GM18507 (cell line): ENCODE data around the gene ROM1.
A peak's percentile ranks its signal among the peaks of the same experiment; 100 is the strongest.
"Not testable (repeated sequence)": the region's sequence is repeated elsewhere in the genome, so short reads cannot be mapped to it uniquely, and the experiment has no call there.

Source experiments
- DNase-seq: peaks from one replicate; pipeline ENCODE4 v3.0.0; 2011; ENCODE audit warnings: low read depth; ENCODE audit not compliant: insufficient read length; ENCODE audit errors: extremely low spot score
- FAIRE-seq: peaks from 2 replicates; lab custom pipeline; 2011; peaks lifted over from hg19 to GRCh38; lab: Jason Lieb, UNC

The ROM1 gene

DNA sequence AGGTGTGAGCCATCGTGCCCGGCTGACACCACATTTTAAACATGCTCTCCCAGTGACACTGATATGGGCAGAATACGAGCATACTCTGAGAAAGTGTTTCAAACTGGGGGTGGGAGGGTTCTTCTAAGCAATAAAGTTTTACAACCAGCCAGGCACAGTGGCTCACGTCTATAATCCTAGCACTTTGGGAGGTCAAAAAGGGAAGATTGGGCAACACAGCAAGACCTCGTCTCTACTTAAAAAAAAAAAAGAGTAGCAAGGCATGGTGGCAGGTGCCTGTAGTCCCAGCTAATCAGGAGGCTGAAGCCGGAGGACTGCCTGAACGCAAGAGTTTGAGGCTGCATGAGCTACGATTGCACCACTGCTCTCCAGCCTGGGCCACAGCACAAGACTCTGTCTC is 31.2 kb downstream of the ROM1 start:
- FAIRE-seq: no peak

DNA sequence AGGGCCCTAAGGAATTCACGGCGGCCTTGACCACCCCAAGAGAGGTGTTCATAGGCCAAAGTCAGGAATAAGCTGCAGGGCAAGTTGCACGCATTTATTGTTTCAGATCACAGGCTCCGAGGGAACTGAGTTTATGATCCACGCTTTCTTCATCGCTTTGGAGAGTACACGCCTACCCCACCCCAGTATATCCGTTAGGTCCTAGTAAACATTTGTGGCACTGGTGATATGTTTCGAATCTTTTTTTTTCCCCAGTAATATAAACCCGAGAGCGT is 32.6 kb downstream of the ROM1 start:
- DNase-seq (no peak), FAIRE-seq (no peak)

More for the DNA sequence above, 31.2 kb downstream of the ROM1 start:
- DNase-seq: no peak

DNA sequence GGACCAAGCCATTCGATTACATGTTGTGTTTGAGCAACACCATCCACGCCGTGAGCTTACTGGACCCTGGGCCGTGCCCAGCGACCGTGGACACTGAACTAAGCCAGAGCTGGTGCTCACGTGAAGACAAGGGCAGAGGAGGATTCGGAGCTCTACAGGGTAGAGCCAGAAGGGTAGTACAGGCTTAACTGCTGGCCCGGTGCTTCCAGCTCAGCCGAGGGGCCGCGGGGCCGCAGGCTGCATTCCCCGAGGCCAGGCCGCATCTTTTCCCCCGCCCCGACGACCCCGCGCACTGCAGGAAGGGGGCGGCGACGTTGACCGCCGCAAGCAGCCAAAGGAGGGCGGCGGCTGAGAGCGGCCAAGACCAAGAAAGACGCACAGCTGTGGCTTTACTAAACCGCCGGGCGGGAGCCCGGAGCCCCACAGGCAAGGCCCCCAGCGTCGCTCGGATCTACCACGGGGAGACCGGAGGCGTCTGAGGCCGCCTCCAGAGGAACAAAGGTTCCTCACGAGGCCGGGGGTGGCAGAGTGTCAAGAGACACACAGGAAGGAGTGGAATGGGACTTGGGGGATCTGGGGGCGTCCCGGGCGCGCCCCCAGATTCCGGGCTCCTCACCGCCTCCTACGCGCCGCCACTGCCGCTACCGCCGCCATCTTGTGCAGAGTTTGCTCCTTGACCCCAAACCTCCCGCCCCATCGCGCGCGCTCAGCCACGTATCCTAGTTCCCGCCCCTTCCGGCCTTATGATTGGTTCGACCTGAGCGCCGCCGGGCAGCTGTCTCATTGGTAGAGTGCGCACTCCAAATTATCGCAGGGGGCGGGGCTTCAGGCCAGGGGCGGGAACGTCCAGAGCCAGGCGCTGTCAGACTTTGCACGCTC is 33.1 kb downstream of the ROM1 start, which contains the start of gene GANAB:
Gene GANAB, minus strand, starts transcription at position 668 of the 879 bp plus-strand sequence. Its CDS starts 14 bp downstream, at position 654.
- DNase-seq: peak; percentile 98
- peak; percentile 97 for FAIRE-seq

DNA sequence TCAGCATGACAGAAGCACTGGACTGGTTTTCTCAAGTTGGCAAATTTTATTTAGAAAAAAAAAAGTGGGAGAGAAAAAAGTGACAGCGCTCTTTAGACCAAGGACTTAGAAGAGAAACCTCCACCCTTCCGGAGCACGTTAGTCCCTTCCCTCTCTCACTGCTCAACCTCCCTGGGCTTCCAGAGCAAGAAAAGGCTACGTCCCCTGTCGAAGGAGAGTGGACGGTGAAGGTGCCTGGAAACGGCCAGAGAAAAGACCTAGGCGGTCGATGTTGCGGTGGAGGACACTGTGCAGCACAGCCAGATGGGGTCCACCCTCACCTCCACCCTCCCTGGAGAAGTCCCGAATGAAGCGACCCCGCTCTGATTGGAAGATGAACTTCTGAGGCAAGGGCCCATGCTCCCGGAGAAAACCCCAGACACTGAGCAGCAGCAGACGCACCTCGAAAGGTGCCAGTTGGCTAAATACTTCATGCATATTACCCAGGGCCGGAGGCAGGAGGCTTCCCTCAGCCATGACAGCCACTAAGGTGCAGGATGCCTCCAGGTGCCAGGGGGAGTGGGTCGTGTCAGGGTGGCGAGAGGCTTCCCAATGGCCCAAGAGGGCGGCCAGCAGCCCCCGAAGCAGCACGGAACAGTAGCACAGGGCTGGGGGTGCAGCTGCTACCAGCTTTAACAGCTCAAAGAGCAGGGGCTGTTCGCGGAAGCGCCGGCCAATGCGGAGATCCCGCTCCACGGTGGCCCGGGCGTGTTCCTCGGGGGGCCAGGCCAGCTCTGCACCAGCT is 34.0 kb downstream of the ROM1 start:
- FAIRE-seq (no peak), DNase-seq (no peak)

DNA sequence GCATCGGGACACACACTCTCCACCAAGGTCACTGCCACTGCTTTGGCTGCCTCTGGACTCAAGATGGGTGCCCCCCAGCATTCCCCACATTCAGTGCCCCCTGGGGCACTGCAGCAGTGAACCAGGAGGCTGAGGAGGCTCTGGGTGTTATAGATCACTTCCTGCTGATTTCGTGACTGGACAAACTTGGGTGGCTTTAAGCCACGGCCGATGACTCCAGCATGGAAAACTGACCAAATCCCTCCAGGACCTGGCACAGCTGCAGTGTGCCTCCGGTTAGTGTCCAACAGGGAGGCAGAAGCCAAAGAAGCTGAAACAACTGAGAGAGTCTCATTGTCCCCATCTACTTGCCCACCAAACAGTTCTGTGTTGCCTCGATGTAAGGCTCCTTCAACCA is 34.5 kb downstream of the ROM1 start:
- no peak for DNase-seq
- no peak for FAIRE-seq

DNA sequence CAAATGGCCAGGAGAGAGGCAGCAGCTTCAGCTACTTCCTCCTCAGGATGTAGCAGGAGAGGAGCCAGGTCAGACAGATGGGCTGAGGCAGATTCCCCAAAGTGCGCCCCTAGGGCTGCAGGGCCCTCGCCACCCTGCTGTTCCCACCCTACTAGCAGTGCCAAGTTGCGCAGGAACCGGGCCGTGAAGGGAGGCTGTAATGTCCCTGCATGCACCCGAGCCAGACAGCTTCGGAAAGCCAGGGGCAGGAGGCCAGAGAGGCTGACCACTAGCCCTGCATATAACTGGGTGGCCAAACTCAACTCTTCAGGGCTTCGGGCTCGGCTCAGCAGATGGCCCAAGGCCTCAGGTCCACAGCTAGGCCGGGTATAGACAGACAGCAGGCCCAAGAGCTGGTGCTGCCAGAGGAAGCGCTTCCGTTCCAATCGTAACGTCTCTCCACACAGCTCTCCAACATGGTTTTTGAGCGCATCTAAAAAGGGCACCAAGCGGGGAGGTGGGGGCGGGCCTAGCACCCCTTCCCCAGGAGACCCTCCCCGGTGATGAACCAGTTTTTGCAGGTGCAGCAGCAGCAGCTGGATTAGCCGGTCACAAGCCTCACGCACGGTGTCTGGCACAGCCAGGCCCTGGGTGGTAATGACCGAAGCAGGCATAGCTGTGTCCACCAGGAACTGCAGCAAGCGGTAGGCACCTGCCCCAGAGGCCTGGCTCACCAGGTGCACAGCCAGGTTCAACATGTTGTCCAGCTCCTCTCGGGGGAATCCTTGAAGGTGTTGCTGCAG is 35.3 kb downstream of the ROM1 start:
- DNase-seq: no peak
- no peak for FAIRE-seq

DNA sequence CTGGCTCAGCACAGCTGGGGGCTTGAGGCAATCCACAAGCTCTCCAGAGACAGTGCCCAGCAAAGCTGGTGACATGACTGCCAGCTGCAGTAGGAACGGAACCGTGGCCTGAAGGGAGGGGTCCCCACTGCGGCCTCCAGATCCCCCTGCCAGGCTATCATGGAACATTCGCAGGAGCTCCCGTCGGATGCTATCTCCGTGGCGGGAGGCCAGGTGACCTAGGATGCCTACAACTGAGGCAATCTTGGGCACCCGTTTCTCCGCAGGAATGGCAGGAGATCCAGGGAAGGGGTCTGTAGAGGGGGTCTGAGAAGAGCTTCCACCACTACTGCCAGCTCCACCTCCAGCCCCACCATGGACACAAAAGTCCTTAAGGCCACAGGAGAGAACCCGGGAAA is 35.9 kb downstream of the ROM1 start:
- FAIRE-seq: no peak

DNA sequence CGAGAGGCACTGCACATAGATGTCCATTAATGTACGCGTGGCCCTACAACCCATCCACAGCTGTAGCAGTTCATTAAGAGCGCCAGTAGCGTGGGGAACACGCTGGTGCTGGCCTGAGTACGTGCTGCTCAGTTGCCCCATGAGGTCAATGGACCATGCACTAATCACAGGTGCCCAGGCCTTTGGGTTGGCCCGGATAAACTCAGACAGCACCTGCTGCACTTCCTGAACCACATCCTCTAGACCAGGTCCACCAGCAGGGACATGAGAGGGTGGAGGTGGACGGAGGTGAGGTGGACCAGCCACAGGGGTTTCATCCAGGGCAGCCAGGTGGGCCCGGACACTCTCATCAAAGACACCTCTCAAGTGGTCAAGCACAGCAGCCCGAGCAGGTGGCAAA is 36.4 kb downstream of the ROM1 start:
- no peak for DNase-seq
- no peak for FAIRE-seq

More for the DNA sequence above, 35.9 kb downstream of the ROM1 start:
- DNase-seq: no peak

DNA sequence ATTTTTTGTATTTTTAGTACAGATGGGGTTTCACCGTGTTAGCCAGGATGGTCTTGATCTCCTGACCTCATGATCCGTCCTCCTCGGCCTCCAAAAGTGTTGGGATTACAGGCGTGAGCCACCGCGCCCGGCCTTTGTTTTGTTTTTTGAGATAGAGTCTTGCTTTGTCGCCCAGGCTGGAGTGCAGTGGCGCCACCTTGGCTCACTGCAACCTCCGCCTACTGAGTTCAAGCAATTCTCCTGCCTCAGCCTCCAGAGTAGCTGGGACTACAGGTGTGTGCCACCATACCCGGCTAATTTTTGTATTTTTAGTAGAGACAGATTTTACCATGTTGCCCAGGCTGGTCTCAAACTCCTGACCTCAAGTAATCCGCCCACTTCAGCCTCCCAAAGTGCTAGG is 37.2 kb downstream of the ROM1 start:
- DNase-seq, FAIRE-seq: not testable (repeated sequence)

DNA sequence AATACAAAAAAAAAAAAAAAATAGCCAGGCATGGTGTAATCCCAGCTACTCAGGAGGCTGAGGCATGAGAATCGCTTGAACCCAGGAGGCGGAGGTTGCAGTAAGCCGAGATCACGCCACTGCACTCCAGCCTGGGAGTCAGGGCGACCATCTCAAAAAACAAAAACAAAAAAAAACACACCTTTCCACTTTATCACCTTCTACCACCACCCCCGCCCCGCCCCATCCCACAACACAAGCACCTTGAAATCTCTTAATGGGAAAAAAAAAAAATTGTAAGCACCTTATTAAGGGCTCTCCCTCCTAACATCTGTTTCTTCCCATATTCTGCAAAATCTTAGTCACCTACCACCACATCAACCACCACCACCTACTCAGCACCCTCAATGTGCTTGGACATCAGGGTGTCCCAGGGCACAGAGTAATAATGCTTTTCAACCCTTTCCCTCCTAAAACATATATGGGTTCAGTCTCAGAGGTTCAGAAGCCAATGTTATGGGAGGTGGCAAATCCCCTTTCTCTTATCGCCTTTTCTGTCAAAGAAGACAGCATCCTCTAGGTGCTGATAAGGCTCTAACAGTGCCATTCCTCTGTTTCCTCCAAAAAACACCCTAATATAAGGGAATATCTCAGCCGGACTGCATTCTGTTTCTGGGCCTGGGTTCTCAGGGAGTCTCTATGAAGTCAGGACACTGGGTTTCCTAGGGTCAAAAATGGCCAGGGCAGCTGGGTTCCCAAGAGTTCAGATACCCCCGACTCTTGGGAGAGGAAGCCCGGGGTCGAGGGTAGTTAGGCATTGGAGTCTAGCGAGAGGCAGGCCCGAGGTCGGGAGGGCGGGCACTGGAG is 39.3 kb downstream of the ROM1 start:
- FAIRE-seq: no peak

DNA sequence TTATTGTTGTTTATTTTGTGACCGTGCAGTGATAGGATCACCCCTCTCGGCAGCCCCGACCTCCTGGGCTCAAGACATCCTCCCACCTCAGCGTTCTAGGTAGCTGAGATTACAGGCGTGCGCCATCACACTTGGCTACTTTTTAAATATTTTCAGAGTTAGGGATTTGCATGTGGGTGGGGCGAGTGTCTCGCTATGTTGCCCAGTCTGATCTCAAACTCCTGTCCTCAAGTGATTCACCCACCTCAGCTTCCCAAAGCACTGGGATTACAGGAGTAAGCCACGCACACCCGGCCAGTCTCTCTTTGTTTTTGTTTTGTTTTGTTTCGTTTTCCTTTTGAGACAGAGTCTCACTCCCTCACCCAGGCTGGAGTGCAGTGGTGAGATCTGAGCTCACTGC is 41.2 kb downstream of the ROM1 start:
- no peak for FAIRE-seq
- DNase-seq: no peak

More for the DNA sequence above, 39.3 kb downstream of the ROM1 start:
- DNase-seq: no peak

DNA sequence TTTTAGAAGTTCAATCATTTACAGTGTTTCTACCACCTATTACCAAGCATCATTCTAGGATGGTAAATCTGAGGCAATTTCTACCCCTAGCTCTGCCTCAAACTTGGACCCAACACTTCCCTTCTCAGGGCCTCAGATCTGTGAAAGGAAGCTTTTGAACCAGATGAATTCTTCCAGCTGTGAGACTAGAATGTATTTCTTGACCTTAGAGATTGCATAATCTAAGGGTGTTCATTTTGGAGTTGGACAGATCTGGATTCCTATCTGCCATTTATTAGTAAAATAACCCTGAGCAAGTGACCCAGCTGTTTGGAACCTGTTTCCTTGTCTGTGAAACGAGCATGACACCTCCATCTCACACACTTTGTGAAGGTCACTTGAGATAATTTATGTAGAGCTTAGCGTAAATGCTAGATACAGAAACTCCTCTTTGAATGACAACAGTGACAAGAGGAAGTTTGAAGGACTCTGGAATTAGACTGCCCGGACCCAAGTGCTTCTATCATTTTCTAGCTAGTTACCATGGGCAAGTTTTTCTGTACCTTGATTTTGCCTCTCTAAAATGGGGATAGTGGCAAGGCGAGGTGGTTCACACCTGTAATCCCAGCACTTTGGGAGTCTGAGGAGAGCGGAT is 43.9 kb downstream of the ROM1 start:
- DNase-seq (no peak), FAIRE-seq (no peak)

DNA sequence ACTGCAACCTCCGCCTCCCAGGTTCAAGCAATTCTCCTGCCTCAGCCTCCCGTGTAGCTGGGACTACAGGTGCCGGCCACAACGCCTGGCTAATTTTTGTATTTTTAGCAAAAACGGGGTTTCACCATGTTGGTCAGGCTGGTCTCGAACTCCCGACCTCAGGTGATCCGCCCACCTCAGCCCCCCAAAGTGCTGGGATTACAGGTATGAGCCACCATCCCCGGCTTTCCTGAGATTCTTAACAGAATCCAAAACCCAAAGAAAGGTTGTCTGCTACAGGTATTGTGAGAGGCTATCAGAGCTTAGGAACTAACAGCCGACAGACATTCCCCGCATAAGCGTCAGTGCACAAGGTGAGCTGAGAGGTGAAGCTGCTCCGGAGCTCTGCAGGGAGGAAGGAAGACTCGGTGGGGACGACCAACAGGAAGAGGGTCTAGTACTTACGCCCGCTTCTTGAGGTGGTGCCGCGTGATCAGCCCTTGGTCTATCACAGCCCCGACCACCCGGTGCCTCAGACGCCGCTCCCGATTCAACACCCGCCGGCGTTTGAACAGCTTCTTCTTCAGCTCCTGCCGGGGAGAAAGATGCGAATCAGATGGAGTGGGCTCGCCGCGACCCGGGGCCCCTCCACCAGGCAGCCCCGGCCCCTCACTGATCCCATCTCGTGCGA is 51.5 kb downstream of the ROM1 start:
- DNase-seq (no peak), FAIRE-seq (peak; percentile 49)
